HEK293T (cell line): ENCODE results near the gene LASP1NB.

ENCODE experiments used
- CTCF ChIA-PET: fragments of 350-600 bp; formaldehyde crosslinking; extraction: SDS; loops from one replicate; lab custom pipeline; 2021; ENCODE audit warnings: antibody characterized with exemption, inconsistent platforms; lab: Yijun Ruan, JAX
- POLR2A ChIA-PET: fragments of 350-600 bp; formaldehyde crosslinking; extraction: SDS; loops from one replicate; lab custom pipeline; 2020; ENCODE audit warnings: antibody characterized with exemption, inconsistent platforms; lab: Yijun Ruan, JAX
- DNase-seq: peaks from one replicate; pipeline ENCODE4 v3.0.0; 2012; ENCODE audit warnings: mixed read lengths; ENCODE audit errors: extremely low spot score
- ARNT ChIP-seq: fragments of 450-650 bp; IDR thresholded peaks from 2 replicates; pipeline ENCODE4 v1.6.1; 2017; ENCODE audit warnings: mild to moderate bottlenecking
- BHLHE40 ChIP-seq: fragments of 450-650 bp; IDR thresholded peaks from 2 replicates; pipeline ENCODE4 v1.6.1; 2016; ENCODE audit warnings: mild to moderate bottlenecking, moderate library complexity, borderline replicate concordance
- CTBP1 ChIP-seq: fragments of 450-650 bp; IDR thresholded peaks from 2 replicates; pipeline ENCODE4 v1.6.1; 2016; ENCODE audit warnings: borderline replicate concordance
- ELF4 ChIP-seq: fragments of 450-650 bp; IDR thresholded peaks from 2 replicates; pipeline ENCODE4 v1.6.1; 2017; ENCODE audit warnings: antibody characterized with exemption
- FOXA1 ChIP-seq: fragments of 450-650 bp; IDR thresholded peaks from 2 replicates; pipeline ENCODE4 v1.6.1; 2016; ENCODE audit warnings: mild to moderate bottlenecking
- FOXK2 ChIP-seq: fragments of 450-650 bp; IDR thresholded peaks from 2 replicates; pipeline ENCODE4 v1.6.1; 2016; ENCODE audit warnings: mild to moderate bottlenecking
- FOXM1 ChIP-seq: fragments of 450-650 bp; IDR thresholded peaks from 2 replicates; pipeline ENCODE4 v1.6.1; 2017; ENCODE audit warnings: mild to moderate bottlenecking, borderline replicate concordance
- HDGF ChIP-seq: fragments of 450-650 bp; IDR thresholded peaks from 2 replicates; pipeline ENCODE4 v1.6.1; 2017; ENCODE audit warnings: antibody characterized with exemption, borderline replicate concordance
- L3MBTL2 ChIP-seq: fragments of 450-650 bp; conservative IDR thresholded peaks from 2 replicates; pipeline ENCODE4 v1.6.1; 2016; ENCODE audit warnings: mild to moderate bottlenecking
- LEF1 ChIP-seq: fragments of 450-650 bp; IDR thresholded peaks from 2 replicates; pipeline ENCODE4 v1.6.1; 2017; ENCODE audit warnings: mild to moderate bottlenecking, borderline replicate concordance
- NFRKB ChIP-seq: fragments of 450-650 bp; IDR thresholded peaks from 2 replicates; pipeline ENCODE4 v1.6.1; 2016; ENCODE audit warnings: mild to moderate bottlenecking, moderate library complexity
- SP1 ChIP-seq: fragments of 450-650 bp; IDR thresholded peaks from 2 replicates; pipeline ENCODE4 v1.6.1; 2017
- SUZ12 ChIP-seq: fragments of 450-650 bp; IDR thresholded peaks from 2 replicates; pipeline ENCODE4 v1.6.1; 2016; ENCODE audit warnings: mild to moderate bottlenecking
- TARDBP ChIP-seq: fragments of 450-650 bp; IDR thresholded peaks from 2 replicates; pipeline ENCODE4 v1.6.1; 2016
- ZNF384 ChIP-seq: fragments of 450-650 bp; IDR thresholded peaks from 2 replicates; pipeline ENCODE4 v1.6.1; 2016
- TF ChIP-seq, protein P1 (sequence below): fragments of 450-650 bp; IDR thresholded peaks from 2 replicates; pipeline ENCODE4 v1.6.1; 2016

LASP1NB gene

DNA sequence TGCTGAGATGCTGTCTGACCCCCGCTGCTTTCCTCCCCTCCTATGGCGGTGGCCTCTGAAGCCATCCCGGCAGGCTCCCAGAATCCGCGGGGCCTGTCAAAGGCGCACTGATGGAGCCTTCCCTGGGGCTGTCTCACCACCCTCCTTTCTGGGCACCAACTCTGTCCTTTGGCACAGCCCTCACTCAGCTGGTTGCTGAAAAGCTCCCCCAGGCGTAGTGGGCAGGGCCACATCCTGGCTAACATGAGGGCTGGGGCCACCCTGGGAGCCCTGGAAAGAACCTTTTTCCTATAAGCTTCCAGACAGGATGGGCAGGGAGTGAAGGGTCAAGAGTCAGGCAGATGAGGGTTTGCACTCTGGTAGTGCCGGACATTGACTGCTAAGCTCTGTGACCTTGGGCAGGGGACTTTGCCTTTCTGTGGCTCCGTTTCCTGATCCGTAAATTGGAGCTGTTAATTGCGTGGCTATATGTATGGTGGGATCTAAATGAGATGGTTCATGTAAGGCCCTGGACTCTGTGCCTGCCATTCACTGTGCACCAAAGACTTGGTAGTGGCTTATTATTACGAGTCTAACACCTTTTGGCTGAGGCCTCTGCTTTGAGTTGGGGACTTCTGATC is 27.6 kb upstream of the LASP1NB start:
- DNase-seq, result no peak
- ChIA-PET POLR2A (interaction anchor here (0.7 to 2.2 kb wide), 3 partner anchors 13 to 44 kb away, joined by 3 to 8 read pairs (median 5); partner anchors contain the start of genes LASP1 and RPL23), CTCF (no interaction called here)
- TF ChIP-seq NFRKB (no peak), TARDBP (no peak), FOXA1 (no peak), SUZ12 (no peak), L3MBTL2 (no peak), FOXK2 (no peak)
- TF ChIP-seq, protein P1, sequence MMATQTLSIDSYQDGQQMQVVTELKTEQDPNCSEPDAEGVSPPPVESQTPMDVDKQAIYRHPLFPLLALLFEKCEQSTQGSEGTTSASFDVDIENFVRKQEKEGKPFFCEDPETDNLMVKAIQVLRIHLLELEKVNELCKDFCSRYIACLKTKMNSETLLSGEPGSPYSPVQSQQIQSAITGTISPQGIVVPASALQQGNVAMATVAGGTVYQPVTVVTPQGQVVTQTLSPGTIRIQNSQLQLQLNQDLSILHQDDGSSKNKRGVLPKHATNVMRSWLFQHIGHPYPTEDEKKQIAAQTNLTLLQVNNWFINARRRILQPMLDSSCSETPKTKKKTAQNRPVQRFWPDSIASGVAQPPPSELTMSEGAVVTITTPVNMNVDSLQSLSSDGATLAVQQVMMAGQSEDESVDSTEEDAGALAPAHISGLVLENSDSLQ, result no peak

DNA sequence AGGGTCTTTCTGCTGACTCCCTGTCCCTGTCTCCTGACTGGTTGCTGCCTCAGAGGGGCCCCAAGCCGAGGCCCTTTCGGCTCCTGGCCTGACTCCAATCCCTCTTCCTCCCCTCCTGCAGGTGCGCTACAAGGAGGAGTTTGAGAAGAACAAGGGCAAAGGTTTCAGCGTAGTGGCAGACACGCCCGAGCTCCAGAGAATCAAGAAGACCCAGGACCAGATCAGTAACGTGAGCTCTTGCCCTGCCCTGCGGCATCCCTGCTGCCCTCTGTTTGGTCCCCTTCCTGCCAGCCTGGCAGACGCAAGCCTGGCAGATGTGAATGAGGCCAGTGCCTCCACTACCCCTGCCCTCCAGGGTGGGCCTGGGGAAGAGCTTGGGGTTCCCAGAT is 27.1 kb upstream of the LASP1NB start:
- ChIA-PET CTCF (no interaction called here), POLR2A (interaction anchor here (0.7 to 2.2 kb wide), 2 partner anchors 13 to 28 kb away, joined by 3 to 8 read pairs; partner anchors contain the start of gene LASP1)
- TF ChIP-seq BHLHE40 (no peak), CTBP1 (no peak), NFRKB (no peak), ELF4 (no peak), TARDBP (no peak), SP1 (no peak), ARNT (no peak), FOXM1 (no peak), SUZ12 (no peak), LEF1 (no peak), HDGF (no peak)
- TF ChIP-seq, protein P1, result no peak
- no peak for DNase-seq

DNA sequence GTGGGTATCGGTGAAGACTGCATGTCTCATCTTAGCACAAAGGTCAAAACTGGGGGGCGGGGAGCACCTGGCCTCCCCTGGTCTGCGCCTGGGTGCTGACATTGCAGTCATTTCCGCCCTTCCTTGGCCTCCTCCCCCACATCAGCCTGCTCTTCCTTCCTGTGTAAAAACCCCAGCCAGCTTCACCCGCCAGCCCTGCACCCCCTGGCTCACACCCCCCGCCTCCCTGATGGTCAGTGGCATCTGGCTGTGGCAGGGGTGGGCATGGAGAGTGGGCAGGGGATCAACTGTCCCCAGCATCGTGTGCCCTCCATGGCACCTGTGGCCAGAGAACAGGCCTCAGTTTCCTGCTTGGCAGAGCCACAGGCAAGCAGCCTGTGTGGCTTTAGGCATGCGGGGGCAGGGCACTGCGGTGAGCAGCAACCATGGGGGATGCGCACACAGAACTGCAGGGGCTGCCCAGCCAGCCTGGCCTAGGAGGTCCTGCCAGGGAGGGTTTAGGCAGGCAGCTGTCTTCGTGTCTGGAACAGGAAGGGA is 26.5 kb upstream of the LASP1NB start:
- DNase-seq, result no peak
- TF ChIP-seq SUZ12, result no peak
- no peak for TF ChIP-seq SP1
- TF ChIP-seq ARNT, result no peak
- no peak for TF ChIP-seq NFRKB
- no peak for TF ChIP-seq LEF1
- no peak for TF ChIP-seq TARDBP
- ChIA-PET CTCF (no interaction called here), POLR2A (interaction anchor here (2.2 kb wide), 1 partner anchor 29 kb away, joined by 8 read pairs; the partner anchor contains the start of gene LASP1)

DNA sequence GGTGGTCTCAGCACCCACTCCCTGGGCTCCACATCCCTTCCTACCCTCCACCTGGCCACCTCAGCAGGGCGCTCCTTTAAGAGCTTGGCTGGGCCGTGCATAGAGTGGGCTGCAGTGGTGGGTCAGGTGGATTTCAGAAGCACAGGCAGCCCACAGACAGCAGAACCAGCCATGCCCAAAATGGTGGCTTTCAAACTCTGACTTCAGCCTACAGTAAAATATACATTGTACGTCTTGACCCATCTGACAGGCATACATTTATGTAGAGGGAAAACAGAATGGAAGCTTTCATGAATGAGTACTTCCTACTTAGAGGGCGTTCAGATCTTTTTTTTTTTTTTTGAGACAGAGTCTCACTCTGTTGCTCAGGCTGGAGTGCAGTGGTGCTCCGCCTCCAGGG is 26.0 kb upstream of the LASP1NB start:
- DNase-seq, result no peak
- CTCF ChIA-PET, result no interaction called here
- POLR2A ChIA-PET, result no interaction called here
- TF ChIP-seq FOXK2 (no peak), HDGF (no peak), NFRKB (no peak), CTBP1 (no peak), BHLHE40 (no peak), SUZ12 (no peak), ARNT (no peak), ZNF384 (no peak), L3MBTL2 (no peak), SP1 (no peak), TARDBP (no peak)

DNA sequence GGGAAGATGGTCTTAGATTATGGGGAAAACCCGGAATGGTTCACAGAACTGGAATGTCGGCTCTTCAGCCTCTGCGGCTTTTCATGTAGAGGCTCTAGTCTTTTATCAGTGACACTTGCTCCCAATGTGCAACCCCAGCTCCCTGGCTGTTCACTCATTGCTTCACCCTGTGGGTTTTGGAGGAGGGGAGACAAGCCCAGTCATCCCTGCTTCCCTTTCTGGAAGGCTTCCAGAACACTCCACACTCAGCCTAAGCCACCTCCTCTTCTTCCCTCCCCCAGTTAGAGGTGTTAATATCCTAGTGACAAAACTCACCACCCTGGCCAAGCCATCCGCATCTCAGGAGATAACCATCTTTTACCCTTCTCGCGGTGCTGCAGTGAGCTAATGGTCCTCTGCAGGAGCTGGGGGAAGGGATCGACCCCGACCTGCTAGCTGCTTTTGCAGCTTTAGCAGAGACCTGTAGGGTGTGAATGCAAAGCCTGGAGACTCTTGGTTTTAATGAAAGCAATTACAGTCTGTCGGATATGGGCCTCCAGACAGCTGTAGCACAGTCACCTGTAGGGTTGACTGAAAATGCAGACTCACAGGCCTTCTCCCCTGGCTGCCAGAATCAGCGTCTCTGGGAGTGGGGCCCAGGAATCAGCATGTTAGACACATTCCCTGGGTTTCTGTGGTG is 24.3 kb upstream of the LASP1NB start:
- TF ChIP-seq, protein P1, result no peak
- TF ChIP-seq TARDBP (no peak), L3MBTL2 (no peak), ELF4 (no peak), ARNT (no peak), HDGF (no peak), FOXM1 (no peak), FOXA1 (no peak), LEF1 (no peak), FOXK2 (no peak), BHLHE40 (no peak), SP1 (no peak), SUZ12 (no peak), NFRKB (no peak), ZNF384 (no peak), CTBP1 (no peak)
- CTCF ChIA-PET, result no interaction called here
- POLR2A ChIA-PET, result interaction anchor here (1.1 to 1.5 kb wide), 2 partner anchors 30 to 32 kb away, joined by 4 to 5 read pairs; partner anchors contain the start of gene LASP1
- DNase-seq, result no peak

DNA sequence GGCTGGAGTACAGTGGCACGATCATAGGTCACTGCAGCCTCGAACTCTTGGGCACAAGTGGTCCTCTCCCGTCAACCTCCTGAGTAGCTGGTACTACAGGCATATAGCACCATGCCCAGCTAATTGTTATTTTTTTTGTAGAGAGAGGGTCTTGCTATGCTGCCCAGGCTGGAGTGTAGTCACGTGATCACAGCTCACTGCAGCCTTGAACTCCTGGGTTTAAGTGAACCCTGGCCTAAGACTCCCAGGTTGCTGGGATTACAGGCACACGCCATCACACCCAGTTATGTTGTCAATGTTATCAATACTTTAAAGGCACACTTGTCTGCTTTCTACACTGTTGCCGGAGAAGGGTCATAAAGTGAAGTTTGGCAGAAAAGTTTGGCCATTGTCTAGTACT is 22.0 kb upstream of the LASP1NB start:
- DNase-seq, result no peak
- ChIA-PET CTCF (no interaction called here), POLR2A (no interaction called here)
- TF ChIP-seq NFRKB, result no peak
- no peak for TF ChIP-seq FOXK2
